ENCODE data around the gene HORMAD2.
A peak's percentile ranks its signal among the peaks of the same experiment; 100 is the strongest.

The HORMAD2 gene

DNA sequence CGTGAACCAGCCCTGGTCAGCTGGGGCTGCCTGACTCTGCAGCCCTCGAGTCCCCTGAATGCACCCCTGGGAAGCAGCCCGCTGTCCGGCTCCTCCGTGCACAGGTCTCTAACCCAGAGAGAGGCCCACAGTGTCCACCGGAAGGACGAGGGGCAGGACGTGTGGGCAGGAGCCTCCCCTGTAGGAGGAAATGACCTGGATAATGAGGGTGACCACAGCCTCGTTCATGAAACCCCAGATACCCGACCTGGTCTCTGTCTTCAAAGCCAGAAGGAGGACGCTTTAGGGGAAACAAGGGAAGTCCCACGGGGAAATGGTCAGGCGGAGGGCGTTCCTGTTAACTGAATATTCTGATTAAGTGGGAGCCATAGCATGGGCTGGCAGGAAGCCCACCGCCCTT lies 143.0 kb downstream of the HORMAD2 start:
- Mint-ChIP-seq H3K27me3 (no peaks in the 10 kb centered on the region), H3K27ac (no peak overlapping the region), H3K4me1 (peaks cover 91% of the 10 kb centered on the region), H3K9me3 (no peaks in the 10 kb centered on the region), H3K4me3 (no peak overlapping the region)
- DNase-seq, result no peak
- ATAC-seq, result no peak

DNA sequence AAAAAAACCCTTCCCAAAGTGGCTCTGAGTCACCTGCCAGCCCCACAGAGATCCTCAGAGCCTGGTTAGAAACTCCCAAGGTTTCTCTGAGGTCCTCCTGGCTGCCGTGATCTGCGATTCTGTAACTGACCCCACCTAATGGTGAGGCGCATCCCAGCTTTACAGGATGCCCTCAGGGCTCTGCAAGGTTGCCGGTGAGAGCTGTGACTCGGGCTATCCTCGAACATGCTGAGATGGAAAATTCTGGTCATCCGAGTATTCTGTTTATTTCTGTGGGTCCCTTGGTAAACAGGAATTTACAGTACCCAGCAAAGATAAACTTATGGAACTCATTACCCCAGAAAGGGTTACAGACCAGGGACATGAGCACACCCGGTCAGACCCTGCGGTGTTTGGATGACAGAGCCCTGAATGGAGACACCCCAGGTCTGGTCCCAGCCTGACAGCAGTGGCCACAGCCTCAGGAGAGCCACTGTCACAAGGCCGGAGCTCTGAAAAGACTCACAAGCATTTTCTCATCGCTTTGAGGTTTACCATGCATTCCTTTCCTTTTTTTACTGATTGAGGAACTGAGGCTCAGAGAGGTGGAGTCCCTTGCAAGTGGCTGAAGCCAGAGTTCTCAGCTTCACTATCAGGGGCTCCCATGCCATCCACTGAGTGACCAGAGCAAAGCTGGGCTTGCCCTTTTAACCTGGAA lies 144.0 kb downstream of the HORMAD2 start:
- Mint-ChIP-seq H3K9me3 (no peaks in the 10 kb centered on the region), H3K27me3 (no peaks in the 10 kb centered on the region), H3K27ac (no peak overlapping the region), H3K4me1 (peaks cover 94% of the 10 kb centered on the region), H3K4me3 (peak overlapping the region in 1 of 2 donors; percentile 17)
- ATAC-seq, result no peak
- no peak for DNase-seq

DNA sequence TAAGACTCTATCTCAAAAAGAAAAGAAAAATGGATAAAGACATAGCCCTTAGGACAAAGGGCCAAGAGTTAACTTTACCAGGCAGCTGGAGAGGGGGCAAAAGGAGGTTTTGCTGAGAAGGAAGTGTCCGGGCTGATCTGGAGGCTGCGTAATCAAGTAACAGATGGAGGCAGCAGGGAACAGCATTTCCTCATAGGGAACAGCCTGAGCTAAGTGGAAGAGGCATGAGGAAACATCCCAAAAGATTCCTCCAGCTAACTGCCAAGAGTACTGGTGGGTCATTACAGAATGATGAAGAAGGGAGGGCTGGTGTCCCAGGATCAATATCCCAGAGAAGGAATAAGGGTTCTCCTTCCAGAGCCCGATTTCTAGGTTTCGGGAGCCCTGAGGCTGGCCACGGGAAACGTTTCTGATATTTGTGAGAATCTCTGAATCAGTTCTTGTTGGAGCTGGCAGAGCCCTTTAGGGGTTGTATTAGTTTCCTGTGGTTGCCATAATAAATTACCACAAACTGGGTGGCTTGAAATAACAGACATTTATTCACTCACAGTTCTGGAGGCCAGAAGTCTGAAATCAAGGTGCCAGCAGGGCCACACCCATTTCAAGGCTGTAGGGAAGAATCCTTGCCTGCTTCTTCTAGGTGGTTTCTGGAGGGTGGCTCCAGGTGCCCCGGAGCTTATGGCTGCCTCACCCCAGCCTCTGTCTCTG lies 145.1 kb downstream of the HORMAD2 start:
- DNase-seq (no peak), ATAC-seq (no peak)
- peaks cover 83% of the 10 kb centered on the region for H3K4me1 Mint-ChIP-seq

DNA sequence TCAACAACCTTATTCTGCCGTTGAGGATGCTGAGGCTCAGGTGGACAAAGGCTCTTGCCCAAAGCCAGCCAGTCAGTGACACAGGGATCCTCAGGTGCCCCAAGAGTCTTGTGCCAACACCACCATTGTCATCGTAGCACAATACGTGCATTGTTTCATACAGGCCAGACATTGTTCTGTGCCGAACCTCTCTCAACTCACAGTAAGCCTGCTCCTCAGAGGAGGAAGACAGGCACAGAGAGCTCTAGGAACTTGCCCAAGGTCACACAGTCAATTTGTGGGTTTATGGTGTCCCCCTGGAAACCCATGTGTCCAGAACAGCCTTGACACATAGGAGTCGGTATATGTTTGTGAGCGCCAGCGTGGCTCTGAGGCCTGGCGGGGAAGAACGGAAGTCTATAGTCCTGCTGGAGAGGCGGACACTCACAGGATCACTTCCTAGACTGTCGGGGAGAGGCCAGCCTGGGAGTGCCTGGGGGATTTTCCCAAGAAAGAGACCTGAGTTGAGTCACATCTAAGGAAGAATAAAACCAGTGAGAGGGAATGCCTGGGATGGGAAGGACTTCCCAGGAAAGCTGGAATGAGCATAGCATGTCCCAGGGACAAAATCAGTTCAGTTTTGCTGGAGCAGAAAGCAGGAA lies 146.0 kb downstream of the HORMAD2 start:
- DNase-seq (no peak), ATAC-seq (no peak)
- H3K4me1 Mint-ChIP-seq, result peaks cover 74% of the 10 kb centered on the region
- no peak overlapping the region for H3K27ac Mint-ChIP-seq
- no peaks in the 10 kb centered on the region for H3K27me3 Mint-ChIP-seq
- H3K9me3 Mint-ChIP-seq, result no peaks in the 10 kb centered on the region
- no peak overlapping the region for H3K4me3 Mint-ChIP-seq

More for the DNA sequence above, 145.1 kb downstream of the HORMAD2 start:
- H3K4me3 Mint-ChIP-seq, result no peak overlapping the region
- H3K27me3 Mint-ChIP-seq, result no peaks in the 10 kb centered on the region
- H3K27ac Mint-ChIP-seq, result peak overlapping the region in 1 of 2 donors; percentile 49
- no peaks in the 10 kb centered on the region for H3K9me3 Mint-ChIP-seq

All from stimulated activated naive CD8-positive, alpha-beta T cell treated with anti-CD3 and anti-CD28 coated beads, Interleukin-15, amount 100 ng/mL, for 72 hours (primary cell).